ENCODE results near the gene UBL4A. TPM values are rescaled to one million over a fixed set of nuclear protein-coding genes. Genes with fewer than 3 reads are reported as not detected.

UBL4A gene
- polyA plus RNA-seq, 3 donors = 25.6 to 33.6 (median 32.1) TPM

GRCh38 chrX:154441984-154442707, 44.3 kb downstream of the UBL4A start:
- no peak for DNase-seq

GRCh38 chrX:154441564-154441963, 44.9 kb downstream of the UBL4A start:
- DNase-seq = no peak

GRCh38 chrX:154440623-154441357, 45.6 kb downstream of the UBL4A start:
- no peak for DNase-seq

GRCh38 chrX:154439841-154440240, 46.6 kb downstream of the UBL4A start:
- DNase-seq = no peak

- DNase-seq = no peak
Observed at GRCh38 chrX:154437971-154438893, 48.2 kb downstream of the UBL4A start.

GRCh38 chrX:154436983-154437752, 49.2 kb downstream of the UBL4A start, which contains the start of gene GDI1:
Gene GDI1, plus strand, starts transcription at chrX:154437154. Its CDS starts 101 bp downstream, at chrX:154437255.
- no peak for DNase-seq

GRCh38 chrX:154436374-154436982, 49.9 kb downstream of the UBL4A start:
- DNase-seq = no peak

- no peak for DNase-seq
Observed at GRCh38 chrX:154435171-154435733, 51.2 kb downstream of the UBL4A start.

- DNase-seq = no peak
Observed at GRCh38 chrX:154434394-154435168, 51.8 kb downstream of the UBL4A start.

Other genes starting within 250 kb of the UBL4A start
- not detected for gene OPN1MW3, start 229.0 kb downstream of the UBL4A start, polyA plus RNA-seq (ENCODE audit: insufficient read length in 3 of 3)
- gene TEX28, start 191.5 kb downstream of the UBL4A start, polyA plus RNA-seq (ENCODE audit: insufficient read length in 3 of 3) = not detected
- under 1 TPM; 0.24 to 0.54 (median 0.52) TPM for gene TKTL1, start 190.8 kb downstream of the UBL4A start, polyA plus RNA-seq (ENCODE audit: insufficient read length in 3 of 3)
- 100 to 1,000 TPM; 416 to 612 (median 573) TPM for gene FLNA, start 112.0 kb downstream of the UBL4A start, polyA plus RNA-seq (ENCODE audit: insufficient read length in 3 of 3)
- gene EMD, start 107.3 kb downstream of the UBL4A start, polyA plus RNA-seq (ENCODE audit: insufficient read length in 3 of 3) = 10 to 100 TPM; 68.3 to 87.4 (median 81.2) TPM
- 1,000 to 10,000 TPM; 2,952 to 3,594 (median 3,543) TPM for gene RPL10, start 88.2 kb downstream of the UBL4A start, polyA plus RNA-seq (ENCODE audit: insufficient read length in 3 of 3)
- gene DNASE1L1, start 77.4 kb downstream of the UBL4A start, polyA plus RNA-seq (ENCODE audit: insufficient read length in 3 of 3) = 10 to 100 TPM; 14.7 to 16.4 (median 16.0) TPM
- 10 to 100 TPM; 32.3 to 46.4 (median 39.5) TPM for gene TAFAZZIN, start 75.1 kb downstream of the UBL4A start, polyA plus RNA-seq (ENCODE audit: insufficient read length in 3 of 3)
- gene ATP6AP1, start 57.9 kb downstream of the UBL4A start, polyA plus RNA-seq (ENCODE audit: insufficient read length in 3 of 3) = 100 to 1,000 TPM; 144 to 170 (median 166) TPM
- 100 to 1,000 TPM; 127 to 145 (median 135) TPM for gene GDI1, start 49.5 kb downstream of the UBL4A start, polyA plus RNA-seq (ENCODE audit: insufficient read length in 3 of 3)
- gene FAM50A, start 42.5 kb downstream of the UBL4A start, polyA plus RNA-seq (ENCODE audit: insufficient read length in 3 of 3) = 10 to 100 TPM; 52.6 to 65.9 (median 54.6) TPM
- 10 to 100 TPM; 49.7 to 65.3 (median 53.2) TPM for gene PLXNA3, start 28.3 kb downstream of the UBL4A start, polyA plus RNA-seq (ENCODE audit: insufficient read length in 3 of 3)
- 10 to 100 TPM; 13.1 to 19.1 (median 16.1) TPM for gene LAGE3, start 7.3 kb downstream of the UBL4A start, polyA plus RNA-seq (ENCODE audit: insufficient read length in 3 of 3)
- gene SLC10A3, start 4.0 kb upstream of the UBL4A start, polyA plus RNA-seq (ENCODE audit: insufficient read length in 3 of 3) = 10 to 100 TPM; 20.0 to 24.1 (median 20.9) TPM
- 10 to 100 TPM; 36.2 to 44.6 (median 39.4) TPM for gene FAM3A, start 29.6 kb upstream of the UBL4A start, polyA plus RNA-seq (ENCODE audit: insufficient read length in 3 of 3)
- 10 to 100 TPM; 39.2 to 49.3 (median 45.6) TPM for gene G6PD, start 60.2 kb upstream of the UBL4A start, polyA plus RNA-seq (ENCODE audit: insufficient read length in 3 of 3)
- 10 to 100 TPM; 16.6 to 19.3 (median 19.3) TPM for gene IKBKG, start 61.0 kb upstream of the UBL4A start, polyA plus RNA-seq (ENCODE audit: insufficient read length in 3 of 3)
- gene CTAG1A, start 98.5 kb upstream of the UBL4A start, polyA plus RNA-seq (ENCODE audit: insufficient read length in 3 of 3) = not detected
- not detected for gene CTAG1B, start 132.7 kb upstream of the UBL4A start, polyA plus RNA-seq (ENCODE audit: insufficient read length in 3 of 3)
- not detected for gene CTAG2, start 167.0 kb upstream of the UBL4A start, polyA plus RNA-seq (ENCODE audit: insufficient read length in 3 of 3)